ENCODE results near the gene SLC25A30.
"Not testable (repeated sequence)": the region's sequence is repeated elsewhere in the genome, so short reads cannot be mapped to it uniquely, and the experiment has no call there.

The SLC25A30 gene

DNA sequence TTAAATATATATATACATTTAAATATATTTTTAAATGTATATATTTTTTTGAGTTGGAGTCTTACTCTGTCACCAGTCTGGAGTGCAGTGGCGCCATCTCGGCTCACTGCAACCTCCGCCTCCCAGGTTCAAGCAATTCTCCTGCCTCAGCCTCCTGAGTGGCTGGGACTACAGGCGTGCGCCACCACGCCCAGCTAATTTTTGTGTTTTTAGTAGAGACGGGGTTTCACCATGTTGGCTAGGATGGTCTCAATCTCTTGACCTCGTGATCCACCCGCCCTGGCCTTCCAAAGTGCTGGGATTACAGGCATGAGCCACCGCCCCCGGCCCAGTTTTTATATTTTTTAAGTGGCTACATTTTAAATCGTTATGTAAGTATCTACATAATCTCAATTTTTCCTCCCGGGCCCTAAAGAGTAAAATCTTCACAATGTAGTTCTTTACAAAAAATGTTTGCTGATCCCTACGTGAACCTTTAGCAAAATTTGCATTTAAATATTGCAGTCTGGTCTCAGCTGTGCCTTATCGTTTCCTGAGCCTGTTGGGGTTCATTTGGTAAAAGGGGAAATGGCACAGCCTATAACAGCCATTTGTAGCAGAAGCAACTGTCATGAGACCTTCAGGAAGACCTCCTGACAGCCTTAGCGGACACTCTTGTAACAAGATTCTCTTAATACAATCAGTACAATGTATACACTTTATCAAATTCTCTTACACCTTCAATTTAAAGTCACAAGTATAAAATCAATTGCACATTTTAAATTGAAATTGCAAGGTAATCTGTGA lies 8.1 kb upstream of the SLC25A30 start:
- DNase-seq: peak; percentile 63

DNA sequence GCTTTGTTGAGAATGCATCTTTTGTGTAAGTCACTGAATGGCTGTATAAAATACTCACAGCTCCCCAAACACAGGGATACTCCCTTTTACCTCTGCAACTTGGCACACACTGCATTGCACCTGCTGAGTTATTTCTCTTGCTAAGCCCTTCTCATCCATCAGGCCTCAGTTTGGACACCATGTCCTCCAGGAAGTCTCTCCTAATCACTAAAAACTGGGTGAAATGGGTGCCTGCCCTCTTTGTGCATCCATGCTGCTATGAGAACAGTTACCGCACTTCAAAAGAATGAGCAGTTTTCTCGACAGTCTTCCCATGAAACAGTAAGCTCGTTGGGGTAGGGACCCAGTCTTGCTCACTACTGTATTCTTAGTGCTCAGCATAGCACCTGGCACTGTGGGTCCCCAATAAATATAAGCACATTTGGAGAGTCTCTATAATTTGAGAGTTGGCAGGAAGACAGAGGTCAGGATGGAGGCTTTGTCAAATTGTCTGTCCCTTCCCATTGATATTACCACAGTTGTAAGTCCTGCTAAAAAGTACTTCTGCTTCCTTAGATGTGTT lies 4.6 kb upstream of the SLC25A30 start:
- no peak for DNase-seq

DNA sequence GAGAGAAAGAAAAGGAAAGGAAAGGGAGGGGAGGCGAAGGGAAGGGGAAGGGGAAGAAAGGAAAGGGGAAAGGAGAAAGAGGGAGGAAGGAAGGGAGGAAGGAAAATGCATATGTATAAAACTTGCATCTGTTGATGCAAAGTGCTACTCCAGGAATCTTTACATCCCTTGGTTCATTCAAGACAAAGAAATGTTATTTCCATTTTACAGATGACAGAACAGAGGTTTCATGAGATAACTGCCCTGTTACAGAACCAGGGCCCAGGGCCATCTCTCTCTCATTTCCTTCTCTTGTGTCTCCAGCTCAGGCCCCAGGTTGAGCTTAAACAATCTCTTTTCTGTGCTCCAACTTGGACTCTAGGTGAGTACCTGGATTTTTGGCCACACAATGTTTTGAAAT lies 1.8 kb upstream of the SLC25A30 start:
- no peak for DNase-seq

- not testable (repeated sequence) for DNase-seq
Observed at GRCh38 chr13:45419389-45419788, 1.2 kb upstream of the SLC25A30 start.

DNA sequence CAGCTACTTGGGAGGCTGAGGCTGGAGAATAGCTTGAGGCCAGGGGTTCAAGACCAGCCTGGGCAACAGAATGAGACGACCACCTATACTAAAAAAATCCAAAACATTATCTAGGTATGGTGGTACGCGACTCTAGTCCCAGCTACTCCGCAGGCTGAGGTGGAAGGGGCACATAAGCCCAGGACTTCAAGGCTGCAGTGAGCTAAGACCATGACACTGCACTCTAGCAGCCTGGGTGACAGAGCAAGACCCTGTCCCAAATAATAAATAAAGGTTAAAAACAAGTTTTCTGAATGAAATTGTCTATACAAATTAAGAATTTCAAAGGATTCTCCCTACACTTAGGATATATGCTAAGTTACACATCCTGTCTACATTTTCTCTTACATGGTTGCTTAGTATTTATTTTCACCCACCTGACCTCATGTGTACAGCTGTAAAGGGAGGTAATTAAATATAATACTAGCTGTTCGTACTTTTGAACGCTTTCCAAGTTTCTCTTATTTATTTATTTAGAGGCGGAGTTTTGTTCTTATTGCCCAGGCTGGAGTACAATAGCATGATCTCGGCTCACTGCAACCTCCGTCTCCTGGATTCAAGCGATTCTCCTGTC lies 1.6 kb downstream of the SLC25A30 start:
- no peak for DNase-seq

DNA sequence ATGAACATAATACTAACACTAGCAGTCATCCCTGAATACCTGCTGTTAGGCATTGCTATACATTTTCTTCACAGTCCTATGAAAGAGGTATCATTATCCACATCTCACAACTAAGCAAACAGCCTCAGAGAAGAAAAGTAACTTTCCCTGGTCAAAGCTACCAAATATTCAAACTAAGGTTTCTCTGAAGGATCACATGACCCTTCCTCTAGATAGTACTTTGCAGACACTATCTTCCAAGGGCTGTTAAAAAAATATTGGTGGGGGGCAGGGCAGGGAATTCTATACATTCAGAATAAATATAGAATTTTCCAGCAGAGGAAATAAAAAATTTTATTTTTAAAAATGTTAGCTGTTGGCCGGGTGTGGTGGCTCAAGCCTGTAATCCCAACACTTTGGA lies 3.1 kb downstream of the SLC25A30 start:
- DNase-seq: no peak

GRCh38 chr13:45413826-45414307 lies 4.3 kb downstream of the SLC25A30 start:
- DNase-seq: no peak

- DNase-seq: no peak
Observed at GRCh38 chr13:45412274-45413049, 5.7 kb downstream of the SLC25A30 start.

- no peak for DNase-seq
Observed at GRCh38 chr13:45411631-45412030, 6.5 kb downstream of the SLC25A30 start.

GRCh38 chr13:45411221-45411620 lies 7.0 kb downstream of the SLC25A30 start:
- no peak for DNase-seq

GRCh38 chr13:45410466-45410865 lies 7.7 kb downstream of the SLC25A30 start:
- no peak for DNase-seq

- DNase-seq: no peak
Observed at GRCh38 chr13:45410001-45410400, 8.2 kb downstream of the SLC25A30 start.

DNA sequence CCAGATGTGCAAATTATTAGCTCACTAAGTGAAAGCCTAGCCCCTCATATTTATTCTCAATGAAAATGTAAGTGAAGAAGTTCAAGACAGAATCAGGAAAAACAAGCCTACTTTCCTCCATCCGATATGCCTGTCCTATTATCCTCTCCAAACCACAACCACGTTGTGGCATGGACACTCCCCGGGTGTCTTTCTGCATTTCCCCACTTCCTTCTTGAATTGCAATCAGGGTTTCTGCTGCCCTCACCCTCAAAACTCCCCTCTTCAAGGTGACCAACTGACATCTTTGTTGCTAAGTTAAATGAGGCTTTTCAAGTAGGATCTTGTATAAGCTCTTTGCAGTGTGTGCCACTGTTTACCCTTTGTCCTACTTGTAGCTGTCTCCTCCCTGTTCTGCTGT lies 11.8 kb downstream of the SLC25A30 start:
- no peak for DNase-seq

- no peak for DNase-seq
Observed at GRCh38 chr13:45403081-45403480, 15.1 kb downstream of the SLC25A30 start.

GRCh38 chr13:45402641-45403040 lies 15.5 kb downstream of the SLC25A30 start:
- no peak for DNase-seq

DNA sequence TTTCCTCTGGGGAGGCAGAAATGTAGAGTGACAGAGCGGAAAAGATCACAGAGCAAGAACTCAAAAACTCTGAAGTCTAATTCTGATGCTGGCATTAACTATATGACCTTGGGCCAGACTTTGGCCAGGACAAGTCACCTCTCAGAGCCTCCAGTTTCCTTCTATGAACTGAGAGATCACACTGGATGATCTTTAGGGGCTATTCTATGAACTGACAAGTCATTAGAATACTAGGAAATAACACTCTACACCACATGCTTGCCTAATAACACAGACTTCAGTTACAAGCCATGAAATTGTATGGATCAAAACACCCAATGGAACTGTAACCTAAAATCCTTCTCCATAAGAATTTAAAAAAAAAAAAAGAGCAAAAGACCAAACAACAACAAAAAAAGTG lies 16.9 kb downstream of the SLC25A30 start:
- DNase-seq: peak; percentile 54

GRCh38 chr13:45398877-45399276 lies 19.3 kb downstream of the SLC25A30 start:
- no peak for DNase-seq

- DNase-seq: no peak
Observed at GRCh38 chr13:45396533-45397095, 21.6 kb downstream of the SLC25A30 start.

DNA sequence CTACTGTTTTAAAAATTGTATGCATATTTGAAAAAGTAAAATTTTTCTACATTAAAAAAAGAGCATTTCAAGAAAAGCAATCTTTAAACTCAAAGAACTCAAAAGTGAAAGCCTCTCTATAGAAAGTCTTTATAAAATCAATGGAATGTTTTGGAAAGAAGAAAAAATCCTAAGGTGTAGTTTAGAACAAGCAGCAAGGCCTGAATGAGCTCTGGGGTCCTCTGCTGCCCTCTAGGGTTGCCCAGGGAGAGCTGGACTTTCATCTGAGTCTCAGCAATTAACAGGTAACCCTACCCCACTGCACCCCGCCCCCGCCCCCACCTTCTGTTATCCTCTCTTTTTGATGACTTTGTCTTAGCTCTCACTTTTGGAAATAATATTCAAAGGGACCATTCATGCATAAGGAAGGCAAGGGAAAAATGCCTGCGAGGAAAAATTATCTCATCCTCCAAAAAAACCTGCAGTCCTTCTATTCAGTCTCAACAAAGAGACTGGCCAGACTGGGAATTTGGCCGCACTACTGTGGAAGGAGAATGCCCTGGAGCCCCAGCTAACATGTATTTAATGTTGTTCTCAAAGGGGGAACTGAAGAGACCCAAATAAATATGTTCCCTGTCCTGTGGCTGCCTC lies 24.1 kb downstream of the SLC25A30 start:
- DNase-seq: peak; percentile 80

GRCh38 chr13:45392811-45393210 lies 25.4 kb downstream of the SLC25A30 start:
- no peak for DNase-seq

- no peak for DNase-seq
Observed at GRCh38 chr13:45391926-45392325, 26.2 kb downstream of the SLC25A30 start.

GRCh38 chr13:45391128-45391527 lies 27.0 kb downstream of the SLC25A30 start:
- DNase-seq: not testable (repeated sequence)

Data from hematopoietic multipotent progenitor cell treated with erythropoietin and hydrocortisone succinate and interleukin-3 and kit ligand, for 6 days (in vitro differentiated cells).